C1 segment of cervical spinal cord (tissue), 14 donors: ENCODE measurements around the gene MICU1.
A peak's percentile ranks its signal among the peaks of the same experiment; 100 is the strongest.
"Not testable (repeated sequence)": the region's sequence is repeated elsewhere in the genome, so short reads cannot be mapped to it uniquely, and the experiment has no call there.

ENCODE experiments used
- DNase-seq, 14 donors: peaks; one replicate each; lab custom pipeline; 2025; lab: John Stamatoyannopoulos, UW

The MICU1 gene

DNA sequence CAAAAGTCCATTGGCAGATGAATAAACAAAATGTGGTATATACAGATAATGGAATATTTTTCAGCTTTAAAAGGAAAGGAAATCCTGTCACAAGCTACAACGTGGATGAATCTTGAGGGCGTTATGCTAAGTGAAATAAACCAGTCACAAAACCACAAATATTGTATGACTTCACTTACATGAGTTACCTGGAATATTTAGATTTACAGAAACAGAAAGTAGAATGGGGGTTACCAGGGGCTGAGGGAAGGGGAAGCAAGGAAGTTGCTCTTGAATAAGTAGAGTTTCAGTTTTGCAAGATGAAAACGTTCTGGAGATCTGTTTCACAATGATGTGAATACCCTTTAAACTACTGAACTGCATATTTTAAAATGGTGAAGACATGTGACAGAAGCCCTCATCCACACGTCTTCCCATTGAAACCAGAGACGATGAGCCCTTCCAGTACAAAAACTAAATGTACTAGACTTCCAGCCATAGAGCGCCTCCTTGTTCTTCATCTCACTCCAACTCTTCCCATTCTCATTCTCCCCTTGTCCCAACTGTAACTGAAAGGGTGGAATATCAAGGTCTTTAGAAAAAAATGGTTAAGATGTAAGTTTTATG is 62.4 kb downstream of the MICU1 start:
- no peak for DNase-seq

DNA sequence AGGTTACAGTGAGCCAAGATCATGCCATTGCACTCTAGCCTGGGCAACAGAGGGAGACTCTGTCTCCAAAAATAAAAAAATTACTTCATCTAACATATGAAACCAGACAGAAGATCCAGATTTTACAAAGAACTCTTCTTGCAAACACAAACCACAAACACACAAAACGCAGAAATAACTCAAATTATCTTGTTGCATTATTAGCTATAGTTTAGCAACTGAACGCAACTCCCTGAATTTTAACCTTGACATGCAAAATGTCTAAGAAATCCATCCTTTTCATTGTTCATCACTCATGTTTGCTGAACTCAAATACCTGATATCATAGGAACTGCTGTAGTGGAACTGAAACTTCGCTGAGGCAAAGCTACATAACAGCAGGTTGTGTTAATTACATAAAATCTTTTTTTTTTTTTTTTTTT is 64.1 kb downstream of the MICU1 start:
- no peak for DNase-seq

DNA sequence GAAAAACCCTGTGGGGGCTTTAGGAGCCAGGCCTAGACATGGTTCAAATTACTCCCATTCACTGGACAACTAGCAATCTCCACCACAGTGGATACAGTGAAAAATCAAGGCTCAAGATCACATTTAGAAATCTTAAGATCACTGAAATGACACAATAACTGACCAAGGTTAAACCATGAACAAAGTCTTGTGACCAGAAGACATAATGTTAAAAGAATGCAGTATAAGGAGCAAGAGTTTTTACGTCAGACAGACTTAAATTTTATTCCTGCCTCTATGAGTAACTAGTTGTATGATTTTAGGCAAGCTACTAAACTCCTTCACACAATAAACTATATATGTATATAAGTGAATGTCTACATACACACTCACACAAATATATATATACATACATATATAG is 68.5 kb downstream of the MICU1 start:
- no peak for DNase-seq

DNA sequence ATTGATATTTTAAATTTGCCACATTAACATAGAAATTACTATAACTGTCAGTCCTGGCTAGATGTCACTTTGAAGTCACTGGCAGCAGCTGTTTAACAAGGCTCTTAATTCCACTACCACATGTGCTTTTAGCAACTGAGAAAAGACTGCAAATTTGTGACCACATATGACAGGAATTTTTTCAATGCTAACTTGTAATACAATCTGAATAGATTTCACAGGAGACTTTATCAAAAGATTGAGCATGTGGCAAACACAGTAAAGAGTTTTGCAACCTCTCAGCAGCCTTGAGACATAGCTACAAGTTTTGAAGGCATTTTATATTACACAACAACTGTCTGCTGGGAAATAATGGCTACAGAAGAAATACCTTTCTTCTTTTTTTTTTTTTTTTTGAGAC is 73.0 kb downstream of the MICU1 start:
- no peak for DNase-seq

GRCh38 chr10:72550239-72550638 is 75.6 kb downstream of the MICU1 start:
- DNase-seq, result no peak

DNA sequence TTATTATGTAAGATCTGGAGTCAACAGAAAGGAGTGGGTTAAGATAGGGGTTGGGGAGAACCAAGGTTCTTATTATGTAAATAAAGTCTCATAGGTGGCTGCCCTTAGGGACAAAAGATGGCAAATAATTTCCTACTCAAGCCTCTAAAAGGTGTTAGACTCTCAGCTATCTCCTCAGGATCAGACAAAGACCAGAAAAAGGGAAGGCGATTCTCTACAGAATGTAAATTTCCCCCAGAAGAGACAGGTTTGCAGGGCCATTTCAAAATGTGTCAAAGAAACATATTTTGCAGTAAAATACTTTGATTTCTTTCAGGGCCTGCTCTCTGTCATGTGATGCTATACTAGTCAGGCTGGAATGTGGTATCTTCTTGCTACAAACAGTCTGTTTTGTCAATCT is 80.3 kb downstream of the MICU1 start:
- no peak for DNase-seq

DNA sequence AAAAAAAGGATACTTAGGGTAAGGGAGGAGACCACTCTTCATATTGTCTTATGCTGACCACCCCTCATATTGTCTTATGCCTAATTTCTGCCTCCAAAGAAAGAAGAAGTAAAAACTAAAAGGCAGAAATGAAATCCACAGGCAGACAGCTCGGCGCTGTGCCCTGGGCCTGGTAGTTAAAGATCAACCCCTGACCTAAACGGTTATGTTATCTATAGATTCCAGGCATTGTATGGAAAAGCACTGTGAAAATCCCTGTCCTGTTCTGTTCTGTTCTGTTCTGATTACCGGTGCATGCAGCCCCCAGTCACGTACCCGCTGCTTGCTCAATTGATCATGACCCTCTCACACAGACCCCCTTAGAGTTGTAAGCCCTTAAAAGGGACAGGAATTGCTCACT is 82.0 kb downstream of the MICU1 start:
- DNase-seq, result not testable (repeated sequence)

DNA sequence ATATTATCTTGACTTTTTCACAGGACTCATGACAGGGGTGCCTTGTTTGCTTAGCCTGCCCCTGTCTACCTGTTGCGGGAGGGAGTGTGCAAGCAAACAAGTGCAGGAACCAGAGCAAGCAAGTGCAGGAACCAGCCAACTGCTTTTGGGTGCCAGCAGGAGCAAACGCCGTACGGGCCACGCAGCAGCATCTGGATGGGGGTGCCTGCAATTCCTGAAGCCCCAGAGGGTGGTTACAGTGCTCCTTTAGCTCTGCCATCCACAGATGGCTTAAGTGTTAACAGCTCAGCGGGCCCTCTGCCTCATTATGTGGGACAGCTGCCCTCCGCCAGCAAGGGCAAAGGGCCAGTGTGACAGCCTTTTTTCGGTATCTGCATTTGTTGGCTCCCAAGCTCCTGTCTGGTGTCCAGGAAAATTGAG is 83.5 kb downstream of the MICU1 start:
- DNase-seq, result peak in 3 of 14 donors; percentile 3 to 98 (median 47)

DNA sequence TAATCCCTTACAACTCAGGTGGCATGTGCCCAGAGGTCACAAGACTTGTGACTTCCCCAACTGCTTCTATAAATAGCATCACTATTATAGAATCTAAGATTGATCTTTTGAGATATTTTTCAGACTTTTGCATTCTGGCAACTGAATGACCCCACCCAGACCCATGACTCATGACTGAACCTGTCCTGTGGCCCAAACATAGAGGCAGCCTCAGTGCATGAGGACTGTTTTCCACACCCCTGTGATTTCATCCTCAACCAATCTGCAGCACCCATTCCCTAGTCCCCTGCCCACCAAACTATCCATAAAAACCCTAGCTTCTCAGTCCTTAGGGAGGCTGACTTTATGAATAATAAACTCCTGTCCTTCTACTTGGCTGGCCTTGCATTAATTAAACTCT is 84.5 kb downstream of the MICU1 start:
- DNase-seq, result no peak

- no peak for DNase-seq
Measured at GRCh38 chr10:72540193-72540807, 85.6 kb downstream of the MICU1 start.

- DNase-seq, result no peak
Measured at GRCh38 chr10:72539137-72539536, 86.7 kb downstream of the MICU1 start.

GRCh38 chr10:72525689-72526088 is 100.2 kb downstream of the MICU1 start:
- no peak for DNase-seq

DNA sequence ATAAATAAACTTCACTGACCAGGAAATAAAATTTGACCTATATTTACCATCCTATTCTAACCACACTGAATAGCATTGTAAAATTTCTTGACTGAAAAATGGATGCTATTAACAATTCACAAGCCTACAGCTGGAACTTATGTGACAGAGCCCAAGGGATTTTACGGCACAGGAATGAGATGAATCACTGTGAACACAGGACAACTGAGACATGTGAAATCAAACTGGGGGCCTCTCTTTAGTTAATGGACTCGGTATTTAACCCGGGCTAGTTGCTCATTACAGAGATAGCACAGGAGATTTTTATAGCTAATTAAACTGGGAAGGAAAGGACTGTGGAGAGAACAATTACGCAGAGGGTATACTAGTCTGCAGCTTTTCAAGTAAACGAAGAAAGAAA is 100.6 kb downstream of the MICU1 start:
- no peak for DNase-seq

DNA sequence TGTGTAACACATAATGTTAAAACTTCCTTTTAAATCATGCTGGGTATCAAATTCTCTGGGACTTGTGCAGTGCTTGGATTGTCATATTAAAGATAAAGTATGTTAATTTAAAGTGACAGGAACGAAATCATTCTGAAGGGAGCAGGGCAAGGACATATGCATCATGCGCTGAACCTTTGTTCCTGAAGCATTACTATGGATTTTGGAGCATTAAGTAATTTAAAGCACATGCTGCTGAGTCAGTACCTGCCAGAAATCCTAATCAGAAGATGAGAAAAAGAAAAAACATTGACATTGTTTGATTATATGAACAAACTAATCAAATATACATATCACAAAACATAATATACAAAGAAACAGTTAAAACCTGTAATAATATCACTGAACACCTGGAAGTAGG is 101.4 kb downstream of the MICU1 start:
- no peak for DNase-seq

DNA sequence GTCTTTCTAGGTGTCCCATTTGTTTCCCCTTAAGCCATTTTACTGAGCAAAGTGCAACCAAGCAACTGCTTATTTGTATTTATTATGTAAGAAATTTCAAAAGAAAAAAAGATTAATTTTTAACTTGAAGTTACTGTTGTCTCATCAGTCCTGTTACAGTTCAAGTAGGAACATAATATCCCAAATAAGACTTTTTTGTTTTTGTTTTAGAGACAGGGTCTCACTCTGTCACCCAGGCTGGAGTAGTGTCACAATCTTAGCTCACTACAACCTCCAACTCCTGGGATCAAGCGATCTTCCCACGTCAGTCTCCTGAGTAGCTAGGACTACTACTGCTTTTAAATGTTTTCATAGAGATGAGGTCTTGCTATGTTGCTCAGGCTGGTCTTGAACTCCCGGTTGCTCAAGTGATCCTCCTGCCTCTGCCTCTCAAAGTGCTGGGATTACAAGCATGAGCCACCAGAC is 101.9 kb downstream of the MICU1 start:
- no peak for DNase-seq

DNA sequence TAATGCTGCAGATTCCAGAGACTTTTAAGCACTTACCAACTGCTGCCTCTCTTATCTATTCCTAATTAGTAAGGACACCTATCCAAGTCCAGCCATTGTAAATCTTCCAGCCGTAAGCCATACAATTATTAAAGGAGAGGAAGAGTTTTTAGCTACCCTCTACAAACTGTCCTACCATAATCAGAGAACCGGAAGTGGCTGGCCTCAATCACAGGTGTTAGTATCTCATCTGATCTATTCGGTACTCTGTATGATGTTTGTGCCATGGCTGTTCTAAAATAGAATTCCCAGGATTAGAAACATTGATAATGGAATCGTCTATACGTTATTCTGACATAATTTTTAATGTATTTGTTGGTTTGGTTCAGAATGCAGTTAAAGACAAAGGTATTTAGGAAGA is 102.8 kb downstream of the MICU1 start:
- no peak for DNase-seq

DNA sequence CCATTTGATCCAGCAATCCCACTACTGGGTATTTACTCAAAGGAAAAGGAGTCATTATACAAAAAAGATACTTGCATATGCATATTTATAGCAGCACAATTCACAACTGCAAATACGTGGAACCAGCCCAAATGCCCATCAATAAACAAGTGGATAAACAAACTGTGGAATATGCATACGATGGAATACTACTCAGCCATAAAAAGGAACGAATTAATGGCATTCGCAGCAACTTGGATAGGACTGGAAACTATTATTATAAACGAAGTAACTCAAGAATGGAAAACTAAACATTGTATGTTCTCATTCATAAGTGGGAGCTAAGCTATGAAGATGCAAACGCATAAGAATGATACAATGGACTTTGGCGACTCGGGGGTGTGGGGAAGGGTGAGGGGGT is 108.6 kb downstream of the MICU1 start:
- no peak for DNase-seq

DNA sequence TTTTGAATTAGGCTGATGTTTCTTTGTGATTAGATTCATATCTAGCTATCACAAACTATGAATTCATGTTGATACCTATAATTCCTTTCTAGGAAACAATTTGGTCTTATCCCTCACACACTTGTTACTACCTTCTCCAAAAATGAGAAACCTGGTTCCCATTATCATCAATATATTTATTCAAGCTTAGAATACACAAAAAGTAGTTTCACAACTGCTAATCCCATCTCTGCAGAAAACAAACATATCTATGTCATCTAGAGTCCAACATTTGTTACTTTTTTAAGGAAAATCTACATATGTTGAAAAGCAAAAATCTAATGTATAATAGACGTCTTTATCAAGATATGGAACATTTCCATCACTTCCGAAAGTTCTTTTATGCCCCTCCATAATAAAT is 110.4 kb downstream of the MICU1 start:
- DNase-seq, result no peak

DNA sequence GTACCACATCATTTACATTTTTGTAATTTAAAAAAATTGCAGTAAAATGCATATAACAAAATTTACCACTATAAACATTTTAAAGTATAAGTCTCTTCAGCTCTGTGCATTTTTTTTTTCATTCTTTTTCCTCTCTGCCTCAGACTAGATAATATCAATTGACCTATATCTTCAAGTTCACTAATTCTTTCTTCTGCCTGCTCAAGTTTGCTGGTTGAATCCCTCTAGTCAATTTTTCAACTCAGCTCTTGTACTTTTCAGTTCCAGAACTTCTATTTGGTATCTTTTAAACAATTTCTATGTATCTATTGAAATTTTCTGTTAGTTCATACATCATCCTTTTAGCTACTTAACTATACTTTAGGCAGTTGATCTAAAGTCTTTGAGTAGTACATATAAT is 112.0 kb downstream of the MICU1 start:
- no peak for DNase-seq

DNA sequence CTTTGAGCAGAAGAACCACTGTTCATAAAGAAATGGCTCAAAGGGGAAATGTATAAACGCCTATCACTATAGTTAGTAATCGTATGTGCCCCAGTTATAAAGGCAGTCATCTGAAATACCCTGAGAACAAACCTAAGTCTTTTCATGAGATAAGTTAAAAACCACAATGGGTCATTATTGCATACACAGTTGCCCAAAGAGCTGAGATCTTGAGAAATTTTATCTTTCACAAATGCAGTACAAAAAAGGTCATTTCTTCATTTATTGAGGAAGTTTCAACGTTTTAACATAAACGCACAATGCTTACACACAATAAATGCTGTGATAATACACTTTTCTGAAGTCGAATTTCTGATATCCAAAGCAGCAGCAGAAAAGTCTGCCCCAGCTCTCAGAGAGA is 114.4 kb downstream of the MICU1 start:
- no peak for DNase-seq

DNA sequence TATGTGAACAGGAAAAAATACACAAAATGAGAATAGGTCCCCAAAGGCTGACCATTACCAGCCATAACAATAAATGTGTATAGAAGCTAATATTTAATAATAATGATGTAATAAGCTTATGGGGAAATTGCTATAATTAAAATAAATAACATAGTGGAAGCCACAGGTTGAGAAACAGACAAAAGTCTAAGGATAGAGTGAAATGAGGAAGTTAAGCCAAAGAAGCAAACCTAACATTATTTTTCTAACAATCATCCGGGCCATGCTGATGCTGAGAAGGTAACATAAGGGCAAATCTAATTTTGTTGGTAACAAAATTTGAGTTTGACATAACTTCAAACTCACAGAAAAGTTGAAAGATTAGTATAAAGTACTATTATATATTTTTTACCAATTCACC is 115.9 kb downstream of the MICU1 start:
- no peak for DNase-seq

DNA sequence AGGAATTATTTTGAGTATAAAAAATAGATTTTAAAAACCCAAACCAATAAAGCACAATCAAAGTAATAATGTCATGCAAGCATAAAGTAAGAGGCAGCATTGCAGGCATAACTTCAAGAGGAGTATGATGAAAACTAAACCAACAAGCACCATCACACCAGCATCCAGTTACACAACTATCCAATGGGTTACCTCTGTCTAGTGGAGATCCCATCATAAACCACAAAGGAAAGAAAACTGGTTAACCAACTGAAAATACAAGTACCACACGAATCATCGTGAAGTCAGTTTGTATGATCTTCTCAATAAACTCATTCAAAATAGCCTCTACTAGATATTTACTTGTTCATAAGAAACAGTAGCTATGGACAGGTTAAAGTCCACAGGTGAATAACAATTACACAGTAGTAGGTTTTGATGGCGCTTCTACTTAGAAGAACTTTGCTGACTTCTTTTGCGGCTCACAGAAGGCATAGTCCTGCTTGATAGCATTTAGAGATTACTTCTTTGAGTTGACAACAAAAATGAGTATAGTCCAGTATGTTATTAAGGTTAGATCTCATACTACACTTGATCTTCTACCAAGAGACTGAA is 116.6 kb downstream of the MICU1 start:
- DNase-seq, result no peak

DNA sequence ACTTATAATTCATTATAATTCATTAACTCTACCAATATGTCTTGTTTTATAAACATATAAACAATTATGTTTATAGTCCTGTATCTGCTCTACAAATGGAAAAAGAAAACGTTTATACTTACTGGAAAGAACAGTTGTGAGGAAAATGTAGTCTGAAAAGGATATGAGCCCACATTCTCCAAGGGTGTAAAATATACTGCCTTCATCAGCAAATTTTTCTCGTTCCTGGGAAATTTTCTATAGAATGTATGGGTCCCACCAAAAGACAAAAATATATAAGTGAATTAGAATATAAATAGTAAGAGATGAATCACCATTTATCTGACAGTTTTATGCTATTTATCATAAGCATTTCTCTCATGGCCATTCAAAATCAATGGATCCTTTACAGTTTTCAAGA is 117.8 kb downstream of the MICU1 start:
- no peak for DNase-seq
